GM21360 (cell line): ENCODE data around the gene ACOT11.
"Not testable (repeated sequence)": the region's sequence is repeated elsewhere in the genome, so short reads cannot be mapped to it uniquely, and the experiment has no call there.

Source experiments
- ATAC-seq: cut with Tn5 transposase; IDR thresholded peaks from one replicate; pipeline ENCODE4 v1.9.1; 2021; ENCODE audit warnings: mild to moderate bottlenecking, moderate library complexity; ENCODE audit not compliant: unreplicated experiment

ACOT11 gene

DNA sequence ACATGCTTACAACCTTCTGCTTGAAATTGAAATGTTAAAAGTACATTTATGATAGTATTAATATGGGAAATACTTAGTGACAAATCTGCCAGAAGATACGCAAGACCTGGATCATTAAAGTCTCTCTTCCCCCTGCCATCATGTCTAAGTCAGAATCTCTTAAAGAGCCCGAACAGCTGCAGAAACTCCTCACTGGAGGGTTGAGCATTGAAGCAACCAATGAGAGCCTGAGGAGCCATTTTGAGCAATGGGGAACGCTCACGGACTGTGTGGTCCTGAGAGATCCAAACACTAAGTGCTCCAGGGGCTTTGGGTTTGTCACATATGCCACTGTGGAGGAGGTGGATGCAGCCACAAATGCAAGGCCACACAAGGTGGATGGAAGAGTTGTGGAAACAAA, 11.4 kb upstream of the ACOT11 start:
- not testable (repeated sequence) for ATAC-seq

DNA sequence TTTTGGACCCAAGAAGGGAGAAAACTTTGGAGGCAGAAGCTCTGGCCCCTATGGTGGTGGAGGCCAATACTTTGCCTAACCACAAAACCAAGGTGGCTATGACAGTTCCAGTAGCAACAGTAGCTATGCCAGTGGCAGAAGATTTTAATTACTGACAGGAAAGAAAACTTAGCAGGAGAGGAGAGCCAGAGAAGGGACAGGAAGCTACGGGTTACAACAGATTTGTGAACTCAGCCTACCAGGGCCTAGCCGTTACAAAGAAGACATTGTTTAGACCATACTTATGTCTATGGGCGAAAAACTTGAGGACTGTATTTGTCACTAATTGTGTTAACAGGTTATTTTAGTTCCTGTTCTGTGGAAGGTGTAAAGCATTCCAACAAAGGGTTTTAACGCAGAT, 10.4 kb upstream of the ACOT11 start:
- ATAC-seq: no peak

DNA sequence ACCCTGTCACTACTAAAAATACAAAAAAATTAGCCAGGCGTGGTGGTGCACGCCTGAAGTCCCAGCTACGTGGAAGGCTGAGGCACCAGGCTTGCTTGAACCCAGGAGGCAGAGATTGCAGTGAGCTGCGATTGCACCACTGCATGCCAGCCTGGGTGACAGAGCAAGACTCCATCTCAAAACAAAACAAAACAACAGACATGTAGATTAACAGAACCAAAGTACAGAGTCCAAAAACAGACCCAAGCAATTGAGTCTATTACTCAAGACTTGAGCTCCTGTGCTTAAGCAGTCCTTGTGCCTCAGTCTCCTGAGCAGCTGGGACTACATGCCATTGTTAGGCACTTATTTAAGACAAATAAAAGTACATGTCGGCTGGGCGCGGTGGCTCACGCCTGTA, 9.5 kb upstream of the ACOT11 start:
- no peak for ATAC-seq

DNA sequence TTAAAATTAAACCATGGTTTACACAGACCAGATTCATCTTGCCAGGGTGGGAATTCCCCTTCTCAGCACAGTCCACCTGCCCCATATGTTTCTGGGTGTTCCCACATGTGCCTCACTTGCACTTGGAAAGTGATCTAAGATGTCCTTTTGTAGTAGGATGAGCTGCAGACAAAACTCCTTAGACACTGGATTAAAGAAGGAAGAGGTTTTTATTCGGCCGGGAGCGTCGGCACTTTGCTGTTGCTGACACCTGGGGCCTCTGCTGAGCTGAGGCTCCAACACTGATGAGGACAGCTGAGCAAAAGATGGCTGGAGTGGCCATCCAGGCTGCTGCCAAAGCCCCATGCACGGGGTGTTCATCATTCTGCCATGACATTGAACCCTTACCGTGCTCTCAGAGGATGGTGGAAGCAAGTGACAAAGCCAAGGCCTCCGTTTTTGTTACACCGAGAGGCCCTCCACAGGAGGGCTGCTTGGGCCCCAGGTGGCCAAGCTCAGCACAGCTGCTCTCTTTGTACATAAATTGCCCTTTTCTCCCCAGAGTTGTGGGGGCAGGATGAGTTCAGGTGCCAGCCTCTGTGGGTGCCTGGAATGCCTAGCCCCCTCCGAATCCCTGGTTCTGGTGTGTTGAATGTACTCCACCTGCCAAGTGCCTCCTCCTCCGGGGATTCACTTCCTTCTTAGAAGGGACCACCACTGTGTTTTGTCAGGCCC, 7.3 kb upstream of the ACOT11 start:
- no peak for ATAC-seq

DNA sequence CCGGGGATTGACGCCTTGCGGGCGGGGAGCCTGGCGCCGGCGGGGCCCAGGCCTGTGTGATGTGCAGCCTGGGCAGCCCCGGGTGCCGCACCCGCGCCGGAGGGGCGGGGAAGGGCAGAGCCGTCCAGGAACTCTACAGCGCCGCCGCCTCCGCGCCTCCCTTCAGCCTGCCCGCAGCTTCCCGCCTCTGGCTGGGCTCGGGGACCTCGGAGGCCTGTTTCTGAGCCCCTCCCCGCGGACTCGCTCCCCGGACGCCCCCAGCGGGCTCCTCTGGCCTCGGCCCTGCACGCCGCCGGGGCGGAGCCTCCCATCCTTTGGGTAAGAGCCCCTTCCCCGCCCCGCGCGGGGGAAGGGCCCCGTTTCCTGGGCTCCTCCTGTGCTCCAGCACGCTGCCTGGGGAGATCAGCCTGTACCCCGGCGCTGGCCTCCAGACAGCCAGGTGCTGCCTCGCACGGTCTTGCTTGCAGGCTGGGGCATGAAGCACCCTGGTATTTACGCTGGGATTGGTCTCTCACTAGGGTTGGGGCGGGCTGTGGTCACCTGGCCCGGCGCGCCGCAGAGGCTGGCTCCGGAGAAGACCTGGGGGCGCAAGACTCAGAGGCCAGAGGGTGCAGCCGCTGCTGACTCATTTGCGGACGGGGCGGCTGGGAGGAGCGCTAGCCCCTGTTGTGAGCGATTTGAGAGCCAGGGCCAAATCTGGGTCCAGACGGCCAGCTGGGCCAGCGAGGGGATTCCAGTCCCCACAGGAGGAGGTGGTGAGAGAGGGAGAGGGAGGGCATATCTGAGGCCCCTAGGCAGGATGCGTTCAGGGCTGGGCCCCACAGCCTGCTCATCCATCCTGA, 5.7 kb upstream of the ACOT11 start:
- ATAC-seq: peak; percentile 50

DNA sequence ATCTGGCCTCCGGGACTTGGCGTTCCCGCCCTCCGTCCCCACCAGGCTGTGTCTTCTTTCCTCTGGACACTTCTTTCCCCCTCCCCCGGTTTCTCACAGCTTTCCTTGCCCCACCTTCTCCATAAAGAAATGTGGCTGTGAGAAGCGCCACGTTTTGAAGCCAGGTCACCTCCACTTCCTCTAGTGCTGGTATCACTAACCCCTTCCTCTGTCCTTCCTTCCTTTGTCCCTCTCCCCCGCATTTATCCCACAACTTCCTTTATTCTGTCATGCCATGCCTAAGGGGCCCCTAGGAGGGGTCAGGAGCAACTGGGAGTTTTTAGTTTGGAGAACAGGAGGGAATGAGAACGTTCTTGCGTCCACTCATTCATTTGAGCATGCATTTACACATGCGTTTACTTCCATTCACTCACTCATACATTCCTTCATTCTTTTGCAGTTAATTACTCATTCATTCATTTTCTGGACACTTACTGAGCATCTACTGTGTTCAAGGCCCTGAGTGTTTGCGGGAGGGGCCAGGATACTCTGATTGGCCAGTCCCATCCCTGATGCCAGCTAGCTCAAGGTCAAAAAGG, 5.0 kb upstream of the ACOT11 start:
- no peak for ATAC-seq

DNA sequence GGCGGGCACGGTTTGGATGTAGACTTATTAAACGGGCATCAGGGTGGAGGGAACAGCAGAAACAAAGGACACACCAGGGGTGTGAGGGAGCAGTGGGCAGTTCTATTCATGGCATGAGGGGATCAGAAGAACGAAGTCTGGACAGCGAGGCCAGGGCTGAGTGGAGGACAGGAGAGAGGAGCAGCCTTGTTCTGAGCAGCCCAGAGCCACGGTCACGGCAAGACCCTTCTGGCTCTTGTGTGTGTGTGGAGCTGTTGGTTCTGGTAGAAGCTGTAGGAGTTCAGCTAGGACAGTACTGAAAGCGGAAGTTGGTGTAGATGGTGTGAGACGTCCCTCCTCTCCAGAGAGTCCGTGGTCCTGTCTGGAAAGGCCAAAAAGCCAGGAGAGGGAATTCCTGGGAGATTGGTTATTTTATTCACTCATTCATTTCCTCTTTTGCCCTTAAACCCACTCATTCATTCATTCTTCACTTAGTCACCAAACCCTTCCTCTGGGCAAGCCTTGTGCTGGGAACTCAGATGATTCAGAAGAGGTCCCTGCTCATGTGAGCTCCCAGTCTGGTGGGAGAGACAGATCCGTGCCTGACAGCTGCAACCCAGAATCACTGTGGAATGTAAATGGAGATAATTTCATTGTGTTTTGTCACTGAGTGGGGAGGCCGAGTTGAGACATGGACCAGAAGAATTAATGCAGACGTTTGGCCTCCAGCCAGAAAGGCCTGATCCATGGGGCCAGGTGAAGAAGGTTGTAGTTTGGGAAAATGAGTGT, 4.1 kb upstream of the ACOT11 start:
- ATAC-seq: no peak

DNA sequence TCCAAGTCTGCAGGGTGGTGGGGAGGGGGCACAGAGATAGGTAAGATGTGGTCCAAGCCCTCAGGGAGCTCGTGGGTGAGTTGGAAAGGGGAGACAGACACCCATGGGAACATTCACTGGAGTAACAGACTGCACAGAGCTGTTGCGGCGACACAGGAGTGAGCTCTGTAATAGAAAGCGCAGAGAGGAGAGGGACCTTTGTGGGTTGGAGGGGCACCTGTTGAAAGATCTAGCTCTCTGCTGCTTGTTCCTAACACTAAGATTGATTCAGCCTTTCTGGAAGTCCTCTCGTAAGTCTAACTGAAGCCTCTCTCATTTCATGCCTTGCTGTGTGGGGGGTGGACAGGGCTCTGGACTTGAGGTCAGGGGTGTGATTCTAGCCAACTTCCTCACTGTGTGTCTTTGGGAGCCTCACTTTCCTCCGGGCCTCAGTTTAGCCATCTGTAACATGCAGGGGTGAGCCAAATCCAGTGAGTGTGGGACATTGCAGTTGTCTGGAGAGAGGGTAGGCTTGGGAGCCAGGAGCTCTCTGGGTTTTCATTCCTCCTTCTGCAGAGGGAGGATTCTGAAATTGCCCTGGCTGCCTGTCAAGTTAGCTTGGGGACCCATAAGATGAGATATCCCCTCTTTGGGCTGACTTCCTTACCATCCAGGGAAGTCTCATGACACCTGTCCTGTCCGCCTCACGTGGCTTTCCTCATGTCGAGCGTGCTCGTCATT, 2.0 kb upstream of the ACOT11 start:
- no peak for ATAC-seq

DNA sequence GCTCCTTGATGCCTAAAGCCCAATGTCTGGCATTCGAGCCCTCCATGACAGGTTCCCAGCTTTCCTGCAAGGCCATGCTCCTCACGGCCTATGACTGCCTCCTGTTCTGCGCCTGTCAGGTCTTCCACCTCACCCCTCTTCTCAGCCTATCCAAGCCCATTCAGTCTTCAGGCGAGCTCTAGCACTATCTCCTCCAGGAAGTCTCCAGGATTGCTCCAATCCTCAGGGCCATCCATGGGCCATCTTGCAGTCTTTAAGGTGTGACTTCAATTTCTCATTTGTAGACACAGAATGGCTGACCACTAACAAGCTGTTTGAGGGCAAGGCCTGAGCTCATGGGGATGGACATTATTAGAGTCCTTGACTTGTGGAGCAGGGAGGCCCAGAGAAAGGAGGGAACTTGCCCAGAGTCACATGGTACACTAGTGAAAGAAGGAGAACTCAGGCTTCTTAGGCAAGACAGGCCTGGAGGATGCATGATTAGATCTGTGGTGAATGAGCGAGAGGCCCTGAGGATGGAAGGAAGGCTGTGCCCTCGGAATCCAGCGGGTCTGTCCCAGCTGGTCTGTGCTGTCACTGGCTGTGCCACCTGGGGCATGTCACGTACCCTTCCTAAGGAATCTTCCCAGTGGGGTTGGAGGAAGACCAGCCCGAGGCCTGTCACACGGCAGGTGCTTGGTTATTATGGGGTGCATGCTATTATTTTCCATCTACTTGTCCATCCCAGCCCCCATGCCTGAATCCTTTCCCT, 1.2 kb upstream of the ACOT11 start:
- no peak for ATAC-seq

DNA sequence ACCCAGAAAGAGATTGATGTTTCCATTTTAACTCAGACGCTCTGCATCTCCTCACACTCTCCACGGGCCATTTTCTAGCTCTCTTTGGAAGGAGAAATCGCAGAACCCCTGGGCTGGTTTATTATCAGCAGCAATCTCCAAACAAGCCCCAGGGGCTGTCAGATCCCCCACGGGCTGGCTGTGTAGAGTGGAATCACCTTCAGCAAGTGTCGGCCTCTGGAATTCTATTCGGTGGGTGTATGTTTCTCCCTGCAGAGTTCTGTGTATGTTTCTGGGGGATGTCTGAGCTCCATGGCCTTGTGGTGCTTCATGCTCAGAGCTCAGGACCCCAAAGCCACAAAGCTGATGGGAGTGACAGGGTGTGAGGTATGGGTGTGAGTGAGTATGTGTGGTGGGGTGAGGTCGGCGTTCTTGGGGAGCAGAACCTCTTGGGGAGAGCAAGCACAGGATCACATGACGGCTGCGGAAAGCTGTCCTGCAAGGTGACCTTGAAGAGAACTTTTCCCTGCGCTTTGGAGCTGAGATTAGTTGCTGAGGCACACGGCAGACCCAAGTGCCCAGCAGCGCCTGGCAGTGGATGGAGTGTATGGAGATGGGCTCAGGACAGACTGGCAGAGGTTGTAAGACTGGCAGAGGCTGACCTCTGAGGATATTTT, 489 bp downstream of the ACOT11 start:
- ATAC-seq: no peak

DNA sequence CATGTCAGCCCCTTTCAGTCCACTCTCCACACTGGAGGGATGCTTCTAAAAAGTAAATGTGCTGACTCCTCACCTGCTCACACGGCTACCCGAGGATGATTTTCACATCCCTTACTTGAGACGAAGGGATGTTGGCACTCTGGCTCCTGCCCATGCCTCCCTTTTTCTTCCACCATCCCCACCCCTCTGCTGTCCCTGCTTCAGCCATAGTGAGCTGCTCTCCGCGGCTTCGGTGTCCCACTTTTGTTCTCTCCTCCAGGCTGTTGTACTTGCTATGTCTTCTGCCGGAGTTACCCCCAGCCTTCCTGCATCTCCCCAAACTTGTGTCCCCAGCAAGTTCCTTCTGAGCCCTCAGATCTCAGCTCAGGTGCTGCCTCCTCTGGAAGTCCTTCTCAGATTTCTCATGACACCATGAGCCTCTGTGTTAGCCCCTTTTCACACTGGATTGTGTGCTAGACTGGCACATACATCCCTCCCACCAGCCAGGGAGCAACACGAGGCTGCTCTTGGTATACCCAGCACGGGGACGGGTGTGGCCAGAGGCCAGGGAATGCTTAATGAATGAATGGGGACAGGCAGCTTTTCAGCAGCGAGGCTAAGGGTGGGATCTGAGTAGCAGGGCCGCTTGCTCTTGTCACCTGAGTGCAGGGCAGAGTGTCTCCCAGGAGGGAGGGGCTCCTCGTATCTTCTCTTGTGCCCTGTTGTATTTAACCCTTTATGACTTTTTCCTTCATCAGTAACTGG, 1.3 kb downstream of the ACOT11 start:
- ATAC-seq: no peak

DNA sequence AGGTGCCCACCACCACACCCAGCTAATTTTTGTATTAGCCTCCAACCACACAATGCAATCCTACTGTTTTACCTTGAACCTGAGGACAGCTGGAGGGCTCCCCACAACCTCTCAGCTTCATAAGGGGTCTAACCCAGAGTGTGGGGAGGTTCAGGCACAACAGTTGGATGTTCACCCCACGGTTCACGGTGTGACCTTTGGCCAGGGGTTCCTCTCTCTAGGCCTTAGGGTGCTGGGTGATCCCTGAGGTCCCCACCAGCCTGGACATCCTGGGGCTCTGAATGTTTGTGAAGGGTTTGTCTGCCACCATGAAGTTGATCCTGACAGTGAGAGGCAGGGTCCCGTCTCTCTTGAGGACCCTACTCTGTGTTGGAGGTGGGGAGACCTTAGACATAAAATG, 3.9 kb downstream of the ACOT11 start:
- no peak for ATAC-seq

DNA sequence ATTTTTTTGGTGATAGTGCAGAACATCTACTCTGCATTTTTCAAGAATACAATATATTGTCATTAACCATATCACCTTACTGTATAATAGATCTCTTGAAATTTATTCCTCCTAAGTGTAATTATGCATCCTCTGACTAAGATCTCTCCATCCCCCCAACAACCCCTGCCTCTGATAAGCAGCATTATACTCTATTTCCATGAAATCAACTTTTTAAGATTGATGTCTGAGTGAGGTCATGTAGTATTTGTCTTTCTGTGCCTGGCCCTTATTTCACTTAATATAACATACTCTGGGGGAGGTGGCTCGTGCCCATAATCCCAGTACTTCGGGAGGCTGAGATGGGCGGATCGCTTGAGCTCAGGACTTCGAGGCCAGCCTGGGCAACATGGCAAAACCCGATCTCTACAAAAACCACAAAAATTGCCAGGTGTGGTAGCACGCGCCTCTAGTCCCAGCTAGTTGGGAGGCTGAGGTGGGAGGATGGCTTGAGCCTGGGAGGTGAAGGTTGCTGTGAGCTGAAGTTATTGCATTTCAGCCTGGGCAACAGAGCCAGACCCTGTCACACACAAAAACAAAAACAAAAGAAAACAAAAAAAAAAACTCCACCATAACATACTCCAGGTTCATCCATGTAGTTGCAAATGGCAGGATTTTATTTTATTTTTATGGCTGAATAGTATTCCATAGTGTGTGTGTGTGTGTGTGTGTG, 5.7 kb downstream of the ACOT11 start:
- no peak for ATAC-seq

DNA sequence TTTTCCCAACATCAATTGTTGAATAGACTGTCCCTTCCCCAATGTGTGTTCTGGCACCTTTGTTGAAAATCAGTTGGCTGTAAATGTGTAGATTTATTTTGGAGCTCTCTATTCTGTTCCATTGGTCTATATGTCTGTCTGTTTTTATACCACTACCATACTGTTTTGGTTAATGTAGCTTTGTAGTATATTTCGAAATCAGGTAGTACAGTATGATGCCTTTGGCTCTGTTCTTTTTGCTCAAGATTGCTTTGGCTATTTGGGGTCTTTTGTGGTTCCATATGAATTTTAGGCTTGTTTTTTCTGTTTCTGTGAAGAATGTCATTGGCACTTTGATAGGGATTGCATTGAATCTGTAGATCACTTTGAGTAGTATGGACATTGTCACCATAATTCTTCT, 8.1 kb downstream of the ACOT11 start:
- ATAC-seq: no peak

DNA sequence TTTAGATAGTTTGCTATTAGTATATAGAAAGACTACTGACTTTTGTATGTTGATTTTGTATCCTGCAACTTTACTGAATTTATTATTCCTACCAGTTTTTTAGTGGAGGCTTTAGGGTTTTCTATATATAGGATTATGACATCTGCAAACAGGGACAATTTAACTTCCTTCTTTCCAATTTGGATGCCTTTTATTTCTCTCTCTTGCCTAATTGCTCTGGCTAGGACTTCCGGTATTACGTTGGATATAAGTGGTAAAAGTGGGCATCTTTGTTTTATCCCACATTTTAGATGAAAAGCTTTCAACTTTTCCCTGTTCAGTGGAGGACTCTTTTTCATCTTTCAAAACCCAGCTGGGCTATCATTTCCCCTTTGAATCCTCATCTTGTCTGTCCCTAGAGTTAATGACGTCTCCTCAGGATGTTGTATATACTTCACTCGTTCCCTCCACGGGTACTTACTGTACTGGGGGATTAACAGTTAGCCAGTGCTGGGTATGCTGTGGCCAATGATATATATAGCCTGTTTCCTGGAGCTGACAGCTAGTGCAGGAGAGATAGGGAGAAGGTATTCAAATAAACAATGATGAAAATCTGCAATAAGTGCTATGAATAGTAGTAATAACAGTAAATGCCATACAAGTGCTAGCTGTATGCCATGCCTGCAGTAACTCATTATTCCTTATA, 9.8 kb downstream of the ACOT11 start:
- ATAC-seq: no peak

DNA sequence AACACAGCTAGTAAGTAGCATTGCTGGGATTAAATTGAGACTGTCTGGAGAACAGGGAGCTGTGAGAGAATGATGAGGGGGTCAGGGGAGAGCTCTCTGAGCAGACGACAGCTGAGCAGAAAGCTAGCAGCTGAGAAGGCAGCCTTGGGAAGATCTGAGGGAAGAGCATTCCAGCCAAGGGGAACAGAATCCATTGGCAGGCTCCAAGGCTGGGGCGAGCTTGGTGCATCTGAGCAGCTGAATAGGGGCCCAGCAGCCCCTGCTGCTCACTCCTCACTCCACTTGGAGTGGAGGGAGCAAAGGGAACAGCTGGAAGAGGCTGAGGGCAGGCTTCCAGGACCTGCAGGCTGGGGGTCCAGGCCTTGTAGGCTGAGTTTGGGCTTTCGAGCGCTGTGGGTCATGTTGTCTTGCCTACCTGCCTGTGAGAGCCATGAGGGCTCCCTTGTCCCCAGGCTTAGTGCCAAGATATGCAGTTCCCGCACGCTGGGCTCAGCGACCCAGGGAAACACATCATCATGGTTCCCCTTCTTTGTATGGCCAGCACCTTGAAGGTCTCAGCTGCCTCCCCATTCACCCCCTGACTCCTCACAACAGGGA, 10.5 kb downstream of the ACOT11 start:
- no peak for ATAC-seq

DNA sequence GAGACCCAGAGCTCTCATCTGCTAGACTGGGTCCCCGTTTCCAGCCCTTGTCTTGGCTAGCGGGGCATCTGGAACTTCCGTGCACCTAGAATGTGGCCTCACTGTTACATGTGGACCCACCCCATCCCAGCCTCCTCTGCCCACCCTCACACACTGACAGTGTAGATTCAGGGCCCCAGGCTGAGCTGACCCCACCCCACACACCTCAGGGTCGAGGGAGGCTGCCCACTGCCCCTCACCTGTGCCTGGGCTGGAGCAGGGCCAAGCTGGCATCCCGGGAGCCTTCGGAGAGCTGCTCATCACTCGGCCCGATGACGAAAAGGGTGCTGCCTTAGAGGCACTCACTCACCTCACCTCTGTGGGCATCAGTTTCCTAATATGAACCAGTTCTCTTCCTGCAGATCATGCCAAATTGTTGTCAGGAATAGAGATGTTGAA, 11.1 kb downstream of the ACOT11 start:
- ATAC-seq: no peak
